SK-N-DZ (cell line): ENCODE measurements around the gene MBD5.

Source experiments
- DNase-seq: peaks from one replicate; pipeline ENCODE4 v3.0.0-alpha.2; 2015; ENCODE audit warnings: low spot score

The MBD5 gene

DNA sequence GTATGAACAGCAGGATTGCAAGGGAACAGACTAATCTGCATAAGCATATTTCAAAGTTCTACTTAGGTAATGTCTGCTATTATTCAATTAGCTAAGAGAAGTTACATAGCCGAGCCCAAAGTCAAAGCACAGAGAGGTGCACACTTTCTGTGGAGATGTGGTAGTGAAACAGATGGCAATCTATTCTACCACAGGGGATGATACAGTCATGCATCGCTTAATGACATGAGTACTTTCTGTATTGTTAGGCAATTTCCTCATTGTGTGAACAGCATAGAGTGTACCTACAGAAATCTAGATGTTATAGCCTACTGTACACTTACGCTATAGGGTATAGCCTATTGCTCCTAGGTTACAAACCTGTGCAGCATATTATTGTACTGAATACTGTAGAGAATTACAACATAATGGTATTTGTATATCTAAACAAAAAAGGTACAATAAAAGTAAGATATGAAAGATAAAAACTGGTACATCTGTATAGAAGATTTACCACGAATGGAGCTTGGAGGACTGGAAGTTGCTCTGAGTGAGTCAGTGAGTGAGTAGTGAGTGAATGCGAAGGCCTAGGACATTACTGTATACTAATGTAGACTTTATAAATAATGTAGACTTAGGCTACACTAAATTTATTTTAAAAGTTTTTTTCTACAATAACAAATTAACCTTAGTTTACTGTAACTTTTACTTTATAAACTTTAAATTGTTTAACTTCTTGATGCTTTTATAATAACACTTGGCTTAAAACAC is 197.6 kb downstream of the MBD5 start:
- no peak for DNase-seq

DNA sequence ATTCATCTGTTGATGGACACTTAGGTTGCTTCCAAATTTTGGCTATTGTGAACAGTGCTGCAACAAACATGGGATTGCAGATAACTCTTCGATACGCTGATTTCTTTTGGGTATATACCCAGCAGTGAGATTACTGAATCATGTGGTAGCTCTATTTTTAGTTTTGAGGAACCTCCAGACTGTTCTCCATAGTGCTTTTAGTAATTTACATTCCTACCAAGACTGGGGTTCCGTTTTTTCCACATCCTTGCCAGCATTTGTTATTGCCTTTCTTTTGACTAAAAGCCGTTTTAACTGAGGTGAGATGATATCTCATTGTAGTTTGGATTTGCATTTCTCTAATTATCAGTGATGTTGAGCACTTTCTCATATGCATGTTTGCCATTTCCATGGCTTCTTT is 200.3 kb downstream of the MBD5 start:
- DNase-seq, result no peak

DNA sequence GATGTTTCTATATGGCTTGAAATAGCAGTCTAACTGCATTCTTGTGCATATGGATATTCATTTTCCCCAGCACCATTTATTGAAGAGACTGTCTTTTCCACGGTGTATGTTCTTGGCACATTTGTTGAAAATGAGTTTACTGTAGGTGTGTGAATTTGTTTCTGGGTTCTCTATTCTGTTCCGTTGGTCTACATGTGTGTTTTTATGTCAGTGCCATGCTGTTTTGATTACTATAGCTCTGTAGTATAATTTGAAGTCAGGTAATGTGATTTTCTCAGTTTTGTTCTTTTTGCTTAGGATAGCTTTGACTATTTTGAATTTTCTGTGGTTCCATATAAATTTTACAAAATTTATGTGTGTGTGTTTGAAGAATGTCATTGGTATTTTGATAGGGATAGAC is 201.0 kb downstream of the MBD5 start:
- no peak for DNase-seq

DNA sequence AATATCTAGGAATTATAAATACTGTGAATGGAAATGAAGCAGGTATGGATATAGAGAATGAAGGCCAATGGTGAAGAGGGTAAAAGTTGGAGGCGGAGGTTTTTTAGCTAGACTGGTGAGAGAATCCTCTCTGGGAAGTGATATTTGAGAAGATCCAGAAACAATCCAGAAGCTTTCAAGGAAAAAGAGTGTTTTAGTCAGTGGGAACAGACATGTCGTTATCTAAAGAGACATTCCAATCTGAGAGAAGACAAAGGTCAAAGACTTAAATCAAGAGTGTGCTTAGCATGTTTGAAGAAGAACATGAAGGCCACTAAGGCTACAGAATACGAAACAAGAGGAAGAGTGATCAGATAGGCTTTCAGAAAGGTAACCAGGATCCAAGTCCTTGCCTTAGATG is 211.0 kb downstream of the MBD5 start:
- no peak for DNase-seq

DNA sequence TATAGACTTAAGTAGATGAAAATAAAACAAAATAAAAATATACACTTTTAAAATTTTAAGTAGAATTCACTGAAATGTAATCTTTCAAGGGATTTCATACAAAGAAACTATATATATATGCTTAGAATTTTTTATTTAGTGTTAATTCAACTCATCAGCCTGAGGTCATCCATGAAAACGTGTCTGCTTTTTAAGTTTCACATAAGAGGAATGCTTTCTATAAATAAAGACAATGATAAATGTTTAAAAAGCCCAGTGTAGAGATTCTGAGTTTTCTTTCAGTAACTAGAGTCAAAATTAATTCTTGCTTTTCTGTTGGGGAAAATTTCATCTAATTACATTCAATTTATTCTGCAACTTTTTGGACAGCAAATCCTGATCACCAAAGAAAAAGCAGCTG is 213.3 kb downstream of the MBD5 start:
- DNase-seq, result no peak

DNA sequence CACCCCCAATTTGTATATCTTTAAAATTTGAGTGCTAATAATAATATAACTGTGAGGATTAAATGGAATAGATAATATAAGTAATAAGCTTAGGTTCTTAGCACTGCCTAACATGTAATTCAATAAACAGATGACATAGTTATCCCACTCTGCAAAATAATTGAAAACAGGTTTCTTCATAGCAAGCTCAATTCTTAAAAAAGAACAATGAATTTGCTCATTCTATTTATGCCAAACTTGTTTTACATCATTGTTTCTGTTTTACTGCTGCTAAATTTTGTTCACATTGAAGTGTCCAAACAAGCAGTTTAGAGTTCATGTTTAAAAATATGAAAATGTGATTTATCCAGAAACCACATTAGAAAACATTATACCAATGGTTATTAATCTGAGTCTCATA is 217.0 kb downstream of the MBD5 start:
- DNase-seq, result no peak

DNA sequence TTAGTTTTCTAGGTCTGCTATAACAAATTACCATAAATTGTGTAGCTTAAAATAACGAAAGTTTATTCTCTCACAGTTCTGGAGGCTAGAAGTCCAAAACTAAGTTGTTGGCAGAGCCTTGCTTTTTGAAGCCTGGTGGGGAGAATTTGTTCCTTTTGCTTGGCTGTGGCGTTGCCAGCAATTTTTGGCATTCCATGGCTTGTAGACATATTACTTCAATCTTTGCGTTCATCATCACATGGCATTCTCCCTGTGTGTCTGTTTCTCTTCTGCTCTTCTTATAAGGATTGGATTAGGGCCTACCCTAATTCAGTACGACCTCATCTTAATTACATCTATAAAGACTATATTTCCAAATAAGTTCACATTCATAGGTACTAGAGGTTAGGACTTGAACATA is 217.7 kb downstream of the MBD5 start:
- DNase-seq, result no peak

DNA sequence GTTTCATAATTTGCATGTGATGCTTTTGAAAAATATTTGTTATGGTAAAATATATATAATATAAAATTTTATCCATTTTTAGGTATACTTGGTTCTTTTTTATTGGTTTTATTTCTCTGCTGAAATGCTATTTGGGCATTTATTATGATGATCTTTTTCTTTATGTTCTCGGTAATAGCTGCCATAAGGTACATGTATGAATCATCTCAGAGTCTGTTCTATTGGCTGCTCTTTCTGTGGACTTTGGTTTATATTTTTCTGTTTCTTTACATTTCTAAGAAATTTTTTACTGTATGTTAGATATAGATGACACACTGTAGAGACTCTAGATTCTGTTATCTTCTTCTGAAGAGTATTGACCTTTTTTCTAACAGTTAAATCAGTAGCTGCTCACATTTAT is 219.9 kb downstream of the MBD5 start:
- no peak for DNase-seq

DNA sequence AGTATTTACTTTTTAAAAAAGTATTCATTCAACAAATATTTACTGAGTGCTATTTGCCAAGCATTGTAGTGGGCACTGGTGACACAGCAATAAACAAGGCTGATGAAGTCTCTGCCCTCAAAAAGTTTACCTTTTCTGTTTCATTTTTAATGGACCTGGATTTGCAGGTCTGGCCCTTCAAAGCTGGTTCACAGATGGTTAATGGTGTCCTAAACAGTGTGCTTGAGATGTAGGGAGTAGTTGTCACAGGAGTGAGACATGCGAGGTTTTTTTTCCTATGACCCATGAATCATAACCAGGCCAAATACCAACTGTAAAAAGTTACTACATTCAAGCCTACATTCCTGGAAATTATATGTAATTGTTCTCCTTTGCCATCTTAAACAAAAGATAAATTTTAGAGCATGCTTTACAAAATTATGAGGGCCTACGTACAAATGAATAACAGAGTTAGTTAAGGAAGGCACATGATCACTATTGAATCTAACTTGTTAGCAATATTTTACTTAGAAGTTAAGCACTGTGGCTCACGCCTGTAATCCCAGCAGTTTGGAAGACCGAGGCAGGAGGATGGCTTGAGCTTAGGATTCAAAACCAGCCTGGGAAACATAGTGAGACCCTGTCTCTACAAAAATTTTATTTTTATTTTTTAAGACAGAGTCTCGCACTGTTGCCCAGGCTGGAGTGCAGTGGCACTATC is 223.9 kb downstream of the MBD5 start:
- no peak for DNase-seq

DNA sequence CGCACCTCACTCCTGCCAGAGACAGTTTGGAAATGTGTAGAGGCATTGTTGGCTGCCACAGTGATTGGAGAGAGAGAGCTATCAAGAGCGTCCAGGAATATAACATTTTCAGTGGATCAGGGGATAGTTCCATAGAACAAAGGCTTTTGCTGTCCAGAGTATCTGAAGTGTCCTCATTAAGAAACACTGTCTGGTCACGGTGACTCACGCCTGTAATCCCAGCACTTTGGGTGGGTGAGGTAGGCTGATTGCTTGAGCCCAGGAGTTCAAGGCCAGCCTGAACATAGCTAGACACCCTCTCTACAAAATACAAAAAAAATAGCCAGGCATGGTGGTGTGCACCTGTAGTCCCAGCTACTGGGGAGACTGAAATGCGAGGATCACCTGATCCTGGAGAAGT is 231.1 kb downstream of the MBD5 start:
- DNase-seq, result no peak

DNA sequence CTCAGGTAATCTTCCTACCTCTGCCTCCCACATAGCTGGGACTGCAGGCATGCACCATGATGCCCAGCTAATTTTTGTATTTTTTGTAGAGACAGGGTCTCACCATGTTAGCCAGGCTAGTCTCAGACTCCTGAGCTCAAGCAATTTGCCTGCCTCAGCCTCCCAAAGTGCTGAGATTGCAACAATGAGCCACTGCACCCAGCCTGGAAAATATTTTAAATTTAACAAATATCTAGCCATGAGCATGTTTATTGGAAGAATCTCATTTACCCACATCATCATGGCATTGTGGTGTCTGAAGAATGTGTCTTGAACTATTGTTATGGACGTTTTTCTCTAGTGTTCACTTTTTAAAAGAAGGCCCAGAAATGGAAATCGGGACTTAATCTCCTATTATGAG is 231.8 kb downstream of the MBD5 start:
- DNase-seq, result no peak

DNA sequence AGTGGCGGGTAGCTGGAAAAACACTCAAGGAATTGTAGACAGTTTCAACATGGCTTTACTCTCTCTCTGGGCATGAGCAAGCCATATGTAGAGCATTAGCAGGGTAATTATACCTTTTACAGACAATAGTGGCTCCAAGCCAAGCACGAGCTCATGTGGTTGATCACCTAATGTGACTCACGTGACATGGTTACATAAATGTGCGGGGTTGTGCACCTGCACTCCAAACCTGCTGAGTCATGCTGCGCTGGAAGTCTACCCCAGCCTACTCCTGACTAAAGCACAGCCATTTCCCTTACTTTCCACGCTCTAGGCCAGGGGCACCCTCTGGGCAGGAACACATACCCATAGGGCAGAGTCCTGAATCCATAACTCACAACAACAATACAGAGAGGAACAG is 232.8 kb downstream of the MBD5 start:
- no peak for DNase-seq

DNA sequence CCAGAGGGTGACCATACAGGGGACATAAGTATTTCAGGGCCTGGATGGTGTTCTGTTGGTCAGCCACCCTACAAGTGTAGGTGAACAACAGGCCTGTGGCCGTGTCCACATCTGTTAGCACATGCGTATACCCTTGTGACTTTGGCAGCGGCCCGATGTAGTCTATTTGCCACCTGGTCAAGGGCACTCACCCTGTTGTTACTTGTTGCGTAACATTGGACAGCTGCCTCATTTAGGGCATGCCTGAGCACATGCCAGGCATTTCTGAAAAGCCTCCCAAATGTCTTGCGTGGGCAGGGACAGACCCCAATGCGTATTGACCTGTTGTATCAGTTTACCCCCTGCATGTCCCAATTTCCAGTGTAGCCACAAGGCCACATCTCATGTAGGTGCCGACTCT is 235.0 kb downstream of the MBD5 start:
- no peak for DNase-seq

DNA sequence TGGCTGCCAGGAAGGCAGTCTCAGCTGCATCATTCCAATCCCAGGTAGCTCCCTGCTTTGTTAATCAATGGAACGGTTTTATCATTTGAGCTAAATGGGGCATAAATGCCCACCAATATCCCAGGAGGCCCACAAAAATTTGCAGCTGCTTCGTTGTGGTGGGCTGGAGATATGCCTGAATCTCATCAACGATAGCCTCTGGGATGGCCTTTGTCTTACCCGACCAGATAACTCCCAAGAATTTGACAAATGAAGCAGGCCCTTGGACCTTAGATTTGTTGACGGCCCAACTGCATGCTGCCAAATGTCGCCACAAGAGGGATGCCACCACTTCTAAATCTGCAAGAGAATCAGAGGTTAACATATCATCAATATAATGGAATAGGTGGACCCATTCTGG is 236.4 kb downstream of the MBD5 start:
- DNase-seq, result no peak

DNA sequence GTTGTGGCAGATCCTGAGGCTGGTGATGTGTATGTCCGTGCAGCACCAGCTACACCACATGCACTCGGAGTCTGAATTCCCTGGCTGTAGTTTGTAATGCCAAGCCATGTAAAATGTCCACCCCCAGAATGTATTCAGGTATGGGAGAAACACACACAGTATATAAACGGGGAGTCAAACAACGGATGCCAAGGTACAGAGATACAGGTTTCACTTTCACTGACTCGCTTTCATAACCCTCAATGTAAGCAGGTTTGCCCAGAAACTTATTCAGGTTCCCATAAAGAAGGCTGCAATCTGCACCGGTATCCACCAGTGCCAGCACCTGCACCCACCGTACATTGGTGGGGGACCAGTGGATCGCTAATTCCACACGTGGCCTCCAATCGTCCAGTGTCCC is 237.2 kb downstream of the MBD5 start:
- no peak for DNase-seq

DNA sequence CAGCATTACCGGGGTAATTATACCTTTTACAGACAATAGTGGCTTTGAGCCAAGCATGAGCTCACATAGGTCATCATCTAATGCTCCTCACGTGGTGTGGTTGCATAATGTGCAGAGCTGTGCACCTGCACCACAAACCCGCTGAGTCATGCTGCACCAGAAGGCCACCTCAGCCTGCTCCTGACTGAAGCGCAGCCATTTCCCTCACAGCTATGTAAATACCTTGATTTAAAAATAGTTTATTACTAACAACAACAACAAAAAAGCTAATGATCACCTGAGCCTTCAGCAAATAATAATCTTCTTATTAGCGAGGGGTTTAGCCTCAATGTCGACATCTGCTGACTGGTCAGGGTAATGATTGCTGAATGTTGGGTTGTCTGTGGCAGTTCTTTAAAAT is 238.8 kb downstream of the MBD5 start:
- DNase-seq, result no peak

DNA sequence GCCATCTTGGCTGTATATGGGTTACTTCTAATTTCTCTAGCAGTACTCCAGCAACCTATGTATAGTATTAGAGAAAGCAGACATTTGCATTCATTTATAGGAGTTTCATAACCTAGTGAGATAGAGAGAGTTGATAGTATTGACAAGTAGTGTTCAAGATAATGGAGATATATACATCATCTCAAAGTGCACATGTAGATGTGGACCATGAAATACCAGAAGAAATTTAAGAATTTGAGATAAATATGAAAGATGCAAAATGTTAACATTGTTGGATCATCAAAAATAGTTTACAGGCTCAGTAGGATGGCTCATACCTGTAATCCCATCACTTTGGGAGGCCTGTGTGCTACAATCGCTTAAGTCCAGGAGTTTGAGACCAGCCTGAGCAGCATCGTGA is 243.0 kb downstream of the MBD5 start:
- no peak for DNase-seq

DNA sequence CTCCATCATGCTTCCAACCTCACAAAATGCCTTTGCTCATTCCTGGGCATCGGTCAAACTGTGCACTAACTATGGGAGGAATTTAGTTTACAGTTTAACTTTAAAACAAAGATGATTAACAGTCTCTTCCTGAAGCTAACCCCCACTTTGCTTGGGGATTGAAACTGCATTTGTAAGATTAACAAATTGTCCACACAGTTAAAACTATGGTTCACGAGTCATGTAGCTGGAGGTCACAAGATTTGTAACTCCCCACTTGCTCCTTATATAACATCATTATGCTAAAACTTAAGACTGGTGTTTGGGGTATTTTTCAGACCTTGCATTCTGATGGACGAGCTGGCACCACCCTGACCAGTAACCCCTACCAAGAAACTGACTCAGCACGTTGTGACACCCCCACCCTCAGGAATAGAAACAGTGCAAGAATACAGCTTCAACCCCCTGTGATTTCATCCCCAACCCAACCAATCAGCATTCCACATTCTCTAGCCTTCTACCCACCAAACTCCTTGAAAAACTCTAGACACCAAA is 252.3 kb downstream of the MBD5 start:
- no peak for DNase-seq

DNA sequence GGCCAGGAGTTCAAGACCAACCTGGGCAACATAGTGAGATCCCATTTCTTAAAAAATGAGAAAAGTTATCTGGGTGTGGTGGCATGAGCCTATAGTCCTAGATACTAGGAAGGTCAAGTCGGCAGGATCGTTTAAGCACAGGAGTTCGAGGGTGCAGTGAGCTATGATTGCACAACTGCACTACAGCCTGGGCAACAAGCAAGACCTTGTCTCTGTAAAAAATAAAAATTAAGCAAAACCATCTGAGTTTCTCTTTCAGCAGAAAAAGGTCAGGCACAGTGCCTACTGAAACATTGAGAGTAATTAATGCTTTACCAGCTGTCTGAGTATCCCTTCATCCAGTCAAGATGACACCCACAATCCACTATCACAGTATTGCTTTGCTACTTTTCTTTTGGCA is 258.3 kb downstream of the MBD5 start:
- no peak for DNase-seq

DNA sequence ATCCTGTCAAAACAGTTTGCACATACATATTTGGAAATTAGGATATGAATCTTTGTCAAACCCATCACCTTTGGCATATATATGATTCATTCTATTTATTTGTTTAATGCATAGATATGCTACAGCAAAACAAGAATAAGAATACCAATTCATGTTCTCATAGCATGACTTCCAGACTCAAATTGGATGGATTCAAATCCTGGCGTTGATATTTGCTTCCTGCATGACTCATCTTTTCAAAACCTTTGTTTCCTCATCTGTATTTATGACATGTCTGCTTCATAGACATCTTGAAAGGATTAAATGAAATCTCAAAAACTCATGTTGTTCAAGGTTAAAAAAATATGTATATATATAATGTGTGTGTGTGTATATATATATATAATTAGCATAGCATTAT is 261.3 kb downstream of the MBD5 start:
- no peak for DNase-seq

DNA sequence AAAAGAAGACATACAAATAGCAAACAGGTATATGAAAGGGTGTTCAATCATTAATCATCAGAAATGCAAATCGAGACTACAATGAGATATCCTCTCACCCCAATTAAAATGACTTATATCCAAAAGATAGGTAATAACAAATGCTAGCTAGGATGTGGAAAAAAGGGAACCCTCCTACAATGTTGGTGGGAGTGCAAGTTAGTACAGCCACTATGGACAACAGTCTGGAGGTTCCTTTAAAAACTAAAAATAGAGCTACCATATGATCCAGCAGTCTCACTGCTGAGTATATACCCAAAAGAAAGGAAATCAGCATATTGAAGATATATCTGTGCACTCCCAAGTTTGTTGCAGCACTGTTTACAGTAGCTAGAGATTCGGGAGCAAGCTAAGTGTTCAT is 271.5 kb downstream of the MBD5 start:
- no peak for DNase-seq

DNA sequence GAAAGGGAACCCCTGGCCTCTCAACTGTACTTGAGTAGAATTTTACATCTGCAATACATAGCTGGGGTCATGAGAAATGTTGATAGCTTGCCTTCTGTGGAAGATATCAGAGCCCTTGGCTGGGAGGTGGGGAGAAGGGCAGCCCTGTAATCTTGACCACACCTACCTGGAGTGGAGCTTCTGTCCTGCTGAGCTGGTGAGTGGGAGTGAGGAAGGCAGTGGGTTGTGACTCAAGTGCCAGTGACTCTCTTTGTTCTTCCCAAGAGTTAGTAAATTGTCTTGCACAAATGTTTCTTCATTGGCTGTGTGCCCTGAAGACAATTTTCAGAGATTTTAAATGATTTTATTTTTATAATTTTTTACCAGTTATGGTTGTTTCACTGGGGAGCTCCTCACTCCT is 277.3 kb downstream of the MBD5 start:
- no peak for DNase-seq

DNA sequence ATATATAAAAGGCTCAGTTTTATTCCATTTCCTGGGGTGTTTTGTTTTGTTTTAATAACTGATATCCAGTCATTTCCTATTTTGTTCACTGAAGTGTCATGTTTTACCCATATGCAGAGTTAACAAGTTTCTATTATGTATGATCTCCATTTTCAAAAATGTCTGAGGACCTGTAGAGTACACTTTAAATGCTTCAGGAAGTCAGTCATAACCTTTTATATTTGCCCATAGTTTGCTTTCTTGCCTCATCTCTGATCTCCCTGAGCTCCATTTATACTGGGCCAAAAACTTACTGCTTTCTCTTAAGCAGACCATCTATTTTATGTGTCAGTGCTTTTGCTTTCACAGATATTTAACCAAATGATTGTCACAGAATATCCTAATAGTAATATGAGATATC is 278.7 kb downstream of the MBD5 start:
- DNase-seq, result no peak
